ENCODE results near the gene RAB9B.

RAB9B gene

DNA sequence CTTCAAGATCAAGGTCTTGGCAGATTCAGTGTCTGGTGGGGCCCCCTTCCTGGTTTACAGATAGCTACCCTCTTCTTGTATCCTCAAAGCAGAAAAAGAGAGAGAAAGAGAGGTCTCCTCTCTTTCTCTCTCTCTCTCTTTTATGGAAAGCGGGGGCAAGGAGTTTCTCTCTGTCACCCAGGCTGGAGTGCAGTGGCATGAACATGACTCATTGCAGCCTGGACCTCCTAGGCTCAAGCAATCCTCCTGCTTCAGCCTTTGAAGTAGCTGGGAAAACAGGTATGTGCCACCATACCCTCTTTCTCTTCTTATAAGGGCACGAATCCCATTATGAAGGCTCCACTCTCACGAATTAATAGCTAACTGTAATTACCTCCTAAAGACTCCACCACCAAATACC, 20.2 kb downstream of the RAB9B start:
- DNase-seq (ENCODE audit: low read depth) = no peak

DNA sequence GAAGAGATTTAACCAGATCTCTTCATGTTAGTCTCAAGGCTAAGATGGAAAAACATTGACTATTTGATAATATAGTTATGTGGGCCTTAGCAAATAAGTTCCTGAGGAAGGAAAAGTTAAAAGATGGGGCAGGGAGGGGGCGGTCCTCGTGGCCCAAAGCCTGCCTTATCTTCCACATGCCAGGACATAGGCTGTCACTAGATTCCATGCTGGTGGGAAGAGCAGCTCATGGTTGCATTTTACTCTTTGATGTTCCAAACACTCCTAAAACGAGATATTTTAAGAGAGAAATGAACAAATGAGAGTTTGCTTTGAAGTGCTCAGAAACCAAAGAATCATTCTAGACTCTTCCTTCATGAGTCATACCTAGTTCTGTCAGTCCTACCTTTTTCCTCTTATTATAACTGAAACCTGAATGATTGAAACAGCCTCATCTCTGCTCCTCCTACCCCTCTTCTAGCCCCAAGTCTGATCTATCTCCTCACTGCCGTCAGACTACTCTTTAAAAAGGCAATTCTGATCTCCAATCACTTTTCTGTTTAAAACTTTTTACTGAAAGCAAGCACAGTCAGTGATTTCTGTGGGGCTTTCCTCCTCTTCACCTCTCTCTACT, 25.1 kb downstream of the RAB9B start:
- DNase-seq (ENCODE audit: low read depth) = no peak

DNA sequence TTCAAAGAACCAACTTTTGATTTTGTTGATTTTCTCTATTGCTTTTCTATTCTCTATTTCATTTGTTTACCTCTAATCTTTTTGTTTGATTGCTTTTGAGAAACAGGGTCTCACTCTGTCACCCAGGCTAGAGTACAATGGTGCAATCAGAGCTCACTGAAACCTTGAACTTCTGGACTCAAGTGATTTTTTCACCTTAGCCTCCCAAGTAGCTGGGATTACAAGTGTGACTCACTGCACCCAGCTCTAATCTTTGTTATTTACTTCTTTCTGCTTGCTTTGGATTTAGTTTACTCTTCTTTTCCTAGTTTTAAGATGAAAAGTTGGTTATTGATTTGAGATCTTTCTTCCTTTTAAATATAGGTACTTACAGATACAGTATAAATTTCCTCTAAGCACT, 26.2 kb downstream of the RAB9B start:
- DNase-seq (ENCODE audit: low read depth) = no peak

DNA sequence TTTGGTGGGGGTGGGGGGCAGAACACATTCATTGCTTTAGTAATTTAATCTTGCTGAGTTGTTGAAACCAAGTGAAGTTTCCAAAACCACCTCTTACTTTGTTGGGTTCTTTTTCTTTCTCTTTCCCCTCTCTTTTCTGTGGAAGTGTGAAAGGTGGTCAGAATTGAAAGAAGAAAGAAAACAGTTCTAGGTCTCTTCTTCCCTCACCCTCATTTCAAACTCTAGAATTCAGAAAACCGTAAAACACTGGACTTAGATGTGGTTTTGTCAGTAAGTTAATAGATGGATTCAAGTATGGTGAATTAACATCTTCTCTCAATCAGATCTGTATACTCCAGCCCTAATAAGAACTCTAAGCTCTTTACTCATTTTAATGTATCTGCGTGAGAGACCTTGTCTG, 31.7 kb downstream of the RAB9B start:
- DNase-seq (ENCODE audit: low read depth) = no peak

DNA sequence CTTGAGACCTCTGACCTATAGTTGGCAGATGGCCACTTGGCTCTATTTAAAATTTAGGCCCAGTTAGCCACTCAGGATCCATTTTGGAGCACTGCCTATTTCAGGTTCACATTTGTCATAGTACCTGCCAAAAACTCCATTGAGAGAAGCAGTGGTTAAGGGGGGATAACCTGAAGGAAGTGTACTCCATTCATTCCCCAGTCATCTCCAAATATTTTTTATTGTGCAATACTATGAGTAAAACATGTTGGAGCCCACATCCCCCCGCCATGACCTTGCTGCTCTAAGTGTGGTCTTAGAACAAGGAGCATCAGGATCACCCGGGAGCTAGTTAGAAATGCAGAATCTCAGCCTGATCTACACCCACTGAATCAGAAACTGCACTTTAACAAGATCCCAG, 34.4 kb downstream of the RAB9B start:
- no peak for DNase-seq (ENCODE audit: low read depth)

DNA sequence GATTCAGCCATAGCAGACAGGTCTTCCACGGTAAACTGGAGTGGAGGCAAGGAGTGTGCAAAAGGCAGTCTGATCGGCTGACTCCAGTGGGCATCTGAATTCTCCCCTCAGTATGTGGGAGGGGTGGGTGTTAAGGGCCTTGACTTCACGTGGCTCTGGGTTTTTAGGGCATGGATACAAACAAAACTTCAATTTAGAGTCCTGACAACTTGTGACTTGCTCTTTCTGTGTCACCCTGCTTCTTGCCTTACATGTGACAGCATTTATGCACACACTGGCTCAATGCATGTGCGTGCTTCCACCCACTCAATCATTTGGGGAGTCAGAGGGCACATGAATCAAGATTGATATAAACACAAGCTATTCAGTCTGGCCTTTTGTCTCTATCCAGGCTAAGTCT, 37.9 kb downstream of the RAB9B start:
- no peak for DNase-seq (ENCODE audit: low read depth)

DNA sequence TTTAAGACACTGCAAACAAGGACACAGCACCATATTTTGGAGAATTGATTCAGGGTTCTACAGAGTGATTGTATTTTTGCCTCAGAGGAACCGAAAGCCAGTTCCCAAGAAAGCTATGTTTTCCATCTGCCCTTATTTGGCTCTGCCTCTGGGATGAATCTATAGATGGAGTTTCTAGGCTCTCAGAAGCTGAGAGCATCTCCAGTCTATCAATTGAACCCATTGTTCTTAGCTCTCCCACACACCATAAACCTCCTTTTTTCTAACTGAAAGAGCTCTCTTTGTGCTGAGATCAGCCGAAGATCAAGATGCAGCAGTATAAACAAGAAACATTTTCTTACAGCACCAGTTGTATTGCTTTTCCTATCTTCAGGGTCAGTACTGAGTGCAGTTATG, 38.5 kb downstream of the RAB9B start:
- no peak for DNase-seq (ENCODE audit: low read depth)

DNA sequence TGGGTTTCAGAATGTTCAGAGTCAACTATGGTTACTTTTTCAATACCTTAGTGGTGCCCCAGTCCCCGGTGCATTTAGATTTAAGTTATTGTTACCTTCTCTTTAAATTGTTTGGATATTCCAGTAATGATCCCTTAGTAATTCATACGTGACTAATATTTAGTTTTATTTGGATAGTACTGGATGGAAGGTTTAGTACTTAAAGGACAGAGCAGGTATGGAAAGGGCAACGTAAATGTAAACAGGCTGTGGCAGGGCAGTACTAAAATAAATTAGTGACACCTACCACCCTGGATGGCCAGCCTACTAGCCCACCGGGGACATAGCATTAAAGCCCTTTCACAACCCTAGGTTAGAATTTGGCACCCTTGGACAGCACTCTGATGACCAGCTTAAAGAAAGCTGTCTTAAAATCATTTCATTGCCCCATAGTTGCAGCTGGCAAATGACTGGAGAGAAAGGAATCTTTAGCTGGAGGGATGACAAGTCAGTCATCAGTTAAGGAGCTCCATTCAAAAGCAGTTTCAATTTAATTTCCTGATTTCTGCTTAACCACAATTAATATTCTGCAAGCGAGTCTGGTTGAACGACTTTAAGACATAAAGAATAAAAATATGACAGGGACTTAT, 39.0 kb downstream of the RAB9B start:
- DNase-seq (ENCODE audit: low read depth) = no peak

DNA sequence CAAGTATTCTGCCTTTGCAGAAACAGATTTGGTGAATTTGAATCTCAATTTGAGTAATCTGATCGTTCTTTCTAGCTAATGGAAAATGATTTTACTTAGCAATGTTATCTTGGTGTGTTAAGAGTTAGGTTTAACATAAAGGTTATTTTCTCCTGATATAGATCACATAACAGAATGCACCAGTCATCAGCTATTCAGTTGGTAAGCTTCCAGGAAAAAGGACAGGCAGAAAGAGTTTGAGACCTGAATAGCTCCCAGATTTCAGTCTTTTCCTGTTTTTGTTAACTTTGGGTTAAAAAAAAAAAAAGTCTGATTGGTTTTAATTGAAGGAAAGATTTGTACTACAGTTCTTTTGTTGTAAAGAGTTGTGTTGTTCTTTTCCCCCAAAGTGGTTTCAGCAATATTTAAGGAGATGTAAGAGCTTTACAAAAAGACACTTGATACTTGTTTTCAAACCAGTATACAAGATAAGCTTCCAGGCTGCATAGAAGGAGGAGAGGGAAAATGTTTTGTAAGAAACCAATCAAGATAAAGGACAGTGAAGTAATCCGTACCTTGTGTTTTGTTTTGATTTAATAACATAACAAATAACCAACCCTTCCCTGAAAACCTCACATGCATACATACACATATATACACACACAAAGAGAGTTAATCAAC, 40.1 kb downstream of the RAB9B start:
- DNase-seq (ENCODE audit: low read depth) = no peak

DNA sequence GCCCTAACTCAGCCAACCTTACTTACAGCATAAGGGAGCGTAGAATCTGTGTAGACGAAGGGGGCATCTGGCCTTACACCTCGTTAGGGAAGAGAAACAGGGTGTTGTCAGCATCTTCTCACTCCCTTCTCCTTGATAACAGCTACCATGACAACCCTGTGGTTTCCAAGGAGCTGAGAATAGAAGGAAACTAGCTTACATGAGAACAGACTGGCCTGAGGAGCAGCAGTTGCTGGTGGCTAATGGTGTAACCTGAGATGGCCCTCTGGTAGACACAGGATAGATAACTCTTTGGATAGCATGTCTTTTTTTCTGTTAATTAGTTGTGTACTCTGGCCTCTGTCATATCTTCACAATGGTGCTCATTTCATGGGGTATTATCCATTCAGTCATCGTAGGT, 40.8 kb downstream of the RAB9B start:
- no peak for DNase-seq (ENCODE audit: low read depth)

DNA sequence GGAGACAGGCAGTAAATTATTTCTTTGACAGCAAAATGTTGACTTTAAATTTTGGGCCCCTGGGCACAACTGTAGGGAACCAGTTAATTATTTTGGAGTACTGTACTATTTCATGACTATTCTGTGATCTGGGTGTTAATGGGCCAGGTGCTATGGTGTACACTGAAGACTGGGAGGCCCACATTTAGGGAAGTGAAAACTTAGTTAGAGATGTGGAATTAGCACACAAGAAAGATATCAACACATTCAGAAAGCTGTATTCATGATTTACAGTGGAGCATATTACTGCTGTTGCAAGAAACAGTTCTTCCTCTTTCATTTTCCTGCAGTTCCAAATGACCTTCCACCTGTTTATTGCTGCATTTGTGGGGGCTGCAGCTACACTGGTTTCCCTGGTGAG, 43.1 kb downstream of the RAB9B start:
- no peak for DNase-seq (ENCODE audit: low read depth)

DNA sequence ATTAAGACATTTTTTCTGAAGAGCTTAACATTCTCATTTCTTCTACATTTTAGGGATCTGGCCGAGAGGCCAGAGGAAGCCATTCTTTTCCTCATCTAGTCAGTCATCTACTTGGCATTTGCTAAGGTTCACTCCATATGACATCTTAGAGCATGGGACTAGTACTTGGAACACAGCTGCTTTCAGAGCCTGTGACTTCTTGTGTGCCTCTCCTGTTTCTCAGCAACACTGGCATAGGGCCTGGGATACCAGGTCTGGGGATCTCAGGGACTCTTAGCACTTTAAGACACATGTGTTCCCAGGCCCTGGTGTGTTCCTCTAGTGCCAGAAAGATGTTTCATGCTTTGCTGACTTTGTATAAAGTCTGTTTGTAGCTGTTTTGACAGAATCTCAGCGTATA, 48.1 kb downstream of the RAB9B start:
- DNase-seq (ENCODE audit: low read depth) = no peak

DNA sequence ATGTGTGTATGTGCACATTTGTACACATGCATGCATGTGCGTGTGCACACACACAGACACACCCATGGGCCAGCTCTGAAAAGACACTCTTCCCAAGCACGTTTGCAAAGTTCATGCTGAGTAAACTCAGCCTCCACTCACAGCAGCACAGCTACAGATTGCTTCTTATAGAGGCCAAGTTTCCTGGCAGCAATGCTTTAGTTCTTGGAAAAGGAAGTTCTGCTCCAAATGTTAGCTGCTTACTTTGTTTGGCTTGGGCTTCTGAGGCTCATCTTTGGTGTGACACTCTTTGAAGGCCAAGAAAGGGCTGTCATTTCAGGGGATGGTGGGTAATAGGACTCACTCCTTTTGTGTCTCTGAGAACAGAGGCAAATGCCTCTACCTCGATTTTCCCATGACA, 48.9 kb downstream of the RAB9B start:
- DNase-seq (ENCODE audit: low read depth) = no peak

DNA sequence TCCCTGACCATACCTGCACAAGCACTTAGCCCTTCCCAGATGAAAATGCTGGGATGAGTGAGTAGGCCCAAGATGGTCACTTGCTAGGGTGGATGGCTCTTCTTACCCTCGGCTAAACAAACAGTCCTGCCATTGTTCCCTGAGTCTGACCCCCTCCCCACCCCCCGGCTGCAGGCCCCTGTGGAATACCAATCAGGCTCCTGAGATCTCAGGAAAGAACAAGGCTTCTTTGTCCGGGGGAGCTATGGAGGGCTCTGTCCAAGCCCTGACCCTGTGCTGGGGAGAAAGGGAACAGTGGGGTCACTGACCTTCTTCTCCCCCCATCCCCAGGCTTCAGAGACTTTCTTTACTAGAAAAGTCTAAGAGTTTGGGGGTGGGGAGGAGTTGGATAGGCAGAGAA, 49.4 kb downstream of the RAB9B start:
- no peak for DNase-seq (ENCODE audit: low read depth)

DNA sequence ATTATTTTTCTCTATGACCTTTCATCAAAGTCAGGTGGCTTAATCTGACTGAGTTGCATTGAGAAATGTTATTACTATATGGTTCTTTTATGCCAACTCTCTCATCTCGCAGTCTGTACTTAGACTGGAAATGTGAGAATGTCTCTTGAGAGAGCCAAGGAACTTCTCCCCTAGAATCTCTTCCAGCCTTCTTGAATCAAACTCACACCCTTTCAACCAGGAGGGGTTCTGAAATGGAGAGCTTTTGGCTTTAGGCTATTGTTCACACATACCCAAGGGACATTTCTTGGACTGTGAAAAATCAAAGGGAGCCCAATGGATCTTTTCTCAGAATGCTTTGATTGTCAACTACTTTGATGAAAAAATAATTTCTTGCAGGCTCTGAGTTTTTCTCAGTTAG, 50.4 kb downstream of the RAB9B start:
- no peak for DNase-seq (ENCODE audit: low read depth)

DNA sequence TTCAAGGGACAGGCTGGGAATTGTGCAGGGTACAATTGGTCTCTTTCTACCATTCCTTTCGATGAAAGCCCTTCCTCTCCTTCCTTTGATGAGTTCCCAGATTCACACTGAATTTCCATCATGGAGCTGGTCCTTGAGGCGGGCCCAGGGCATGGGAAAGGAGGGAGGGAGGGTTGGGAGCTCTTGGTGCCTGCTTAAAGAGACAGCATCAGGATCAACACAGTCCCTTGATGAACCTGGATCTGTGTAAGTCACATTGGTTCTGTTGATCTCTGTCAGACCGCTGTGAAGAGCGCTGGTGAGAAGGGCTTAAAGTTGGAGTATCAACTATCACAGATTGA, 51.0 kb downstream of the RAB9B start:
- DNase-seq (ENCODE audit: low read depth) = no peak

DNA sequence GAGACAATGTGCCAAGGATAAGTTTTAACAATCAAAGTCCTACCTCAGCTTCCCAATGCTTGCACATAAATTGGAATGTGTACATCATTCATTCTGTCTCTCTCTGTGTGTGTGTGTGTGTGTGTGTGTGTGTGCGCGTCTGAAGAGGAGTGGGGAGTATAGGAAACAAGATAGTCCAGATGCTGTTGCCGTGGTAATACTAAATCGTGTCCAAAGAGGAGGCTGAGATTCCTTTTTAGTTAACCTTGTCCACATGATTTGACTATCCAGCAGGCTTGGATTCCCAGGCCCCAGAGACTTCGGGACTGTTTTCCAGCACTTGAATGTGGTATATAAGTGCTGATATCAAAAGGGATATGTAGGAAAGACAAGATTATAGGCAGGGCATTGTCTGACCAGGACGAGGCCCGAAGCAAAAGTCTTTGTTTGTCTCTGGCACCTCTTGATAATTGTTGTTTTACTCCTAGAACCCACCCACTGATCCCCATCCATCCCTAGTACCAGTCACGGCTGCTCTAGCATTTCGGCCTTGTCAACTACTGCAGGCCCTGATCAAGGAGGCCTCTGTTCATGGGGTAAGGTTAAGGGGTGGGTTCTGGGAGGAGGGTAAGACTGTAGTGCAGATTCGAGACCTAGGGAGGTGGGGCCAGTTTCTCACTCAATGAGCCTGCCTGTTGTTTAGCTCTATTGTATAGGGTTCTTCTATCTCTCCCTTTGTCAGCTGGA, 51.6 kb downstream of the RAB9B start:
- DNase-seq (ENCODE audit: low read depth) = no peak

DNA sequence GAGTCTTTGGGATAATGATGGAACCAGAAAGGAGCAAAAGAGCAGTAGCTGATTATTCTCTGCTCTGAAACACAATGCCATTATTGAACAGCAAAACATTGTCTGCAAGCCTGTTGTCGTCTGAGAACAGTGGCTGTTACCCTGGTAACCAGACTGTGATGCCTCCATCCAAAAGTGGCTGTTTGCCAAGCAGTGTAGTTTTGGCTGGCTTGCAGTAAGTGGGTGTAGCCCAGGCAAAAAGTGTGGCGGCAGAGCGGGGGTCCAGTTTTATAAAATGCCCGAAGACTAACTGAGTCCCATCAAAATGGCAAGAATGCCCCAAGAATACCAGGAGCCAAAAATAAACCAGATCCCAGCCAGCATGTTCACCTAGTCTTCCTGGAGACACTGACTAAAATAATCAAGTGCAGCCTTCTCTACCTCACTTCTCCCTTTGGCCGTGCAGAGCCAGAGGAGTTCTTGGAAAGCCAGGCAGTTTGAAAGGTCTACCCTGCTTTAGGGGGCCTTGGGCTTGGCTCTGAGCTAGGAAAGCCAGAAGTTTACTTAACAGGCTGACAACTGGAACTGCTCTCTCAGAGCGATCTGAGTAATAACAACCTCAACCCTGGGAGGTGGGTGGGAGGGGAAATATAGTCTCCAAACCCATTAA, 52.8 kb downstream of the RAB9B start:
- no peak for DNase-seq (ENCODE audit: low read depth)

DNA sequence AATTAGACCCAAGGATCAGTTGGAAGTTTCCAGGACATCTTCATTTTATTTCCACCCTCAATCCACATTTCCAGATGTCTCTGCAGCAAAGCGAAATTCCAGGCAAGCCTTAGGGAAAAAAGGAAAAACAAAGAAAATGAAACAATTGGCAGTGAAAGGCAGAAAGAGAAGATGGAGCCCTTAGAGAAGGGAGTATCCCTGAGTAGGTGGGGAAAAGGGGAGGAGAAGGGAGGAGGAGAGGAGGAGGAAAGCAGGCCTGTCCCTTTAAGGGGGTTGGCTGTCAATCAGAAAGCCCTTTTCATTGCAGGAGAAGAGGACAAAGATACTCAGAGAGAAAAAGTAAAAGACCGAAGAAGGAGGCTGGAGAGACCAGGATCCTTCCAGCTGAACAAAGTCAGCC, 55.5 kb downstream of the RAB9B start, which contains the start of gene PLP1:
TSS of gene PLP1 (plus strand) at position 295 of the 400 bp plus-strand sequence. CDS start 156 bp downstream, outside the sequence.
- DNase-seq (ENCODE audit: low read depth) = no peak

DNA sequence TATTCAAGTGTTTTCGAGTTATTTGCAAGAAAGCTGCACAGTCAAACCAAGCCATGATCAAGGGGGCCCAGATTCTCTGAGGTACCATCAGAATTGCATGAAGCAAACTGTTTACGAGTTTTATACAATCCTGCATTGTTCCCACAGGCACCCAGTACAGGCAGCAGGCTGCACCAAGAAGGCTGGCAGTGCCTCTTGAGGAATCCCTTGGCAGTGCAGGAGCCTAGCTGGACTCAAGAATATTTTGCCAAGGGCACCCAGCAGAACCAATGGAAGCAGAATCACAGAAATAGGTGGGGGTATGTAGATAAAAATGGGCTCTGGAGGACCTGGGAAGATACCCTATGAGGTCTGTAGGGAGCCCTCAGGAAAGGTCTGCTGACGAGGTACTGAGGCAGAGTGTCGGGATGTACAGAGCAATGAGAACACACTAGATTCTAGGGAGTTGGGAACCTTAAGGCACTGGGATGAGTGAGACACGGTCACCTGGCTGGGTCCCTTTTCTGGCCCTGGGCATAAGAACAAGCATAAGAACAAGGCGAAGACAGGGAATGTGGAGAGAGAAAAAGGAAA, 57.9 kb downstream of the RAB9B start:
- DNase-seq (ENCODE audit: low read depth) = no peak

DNA sequence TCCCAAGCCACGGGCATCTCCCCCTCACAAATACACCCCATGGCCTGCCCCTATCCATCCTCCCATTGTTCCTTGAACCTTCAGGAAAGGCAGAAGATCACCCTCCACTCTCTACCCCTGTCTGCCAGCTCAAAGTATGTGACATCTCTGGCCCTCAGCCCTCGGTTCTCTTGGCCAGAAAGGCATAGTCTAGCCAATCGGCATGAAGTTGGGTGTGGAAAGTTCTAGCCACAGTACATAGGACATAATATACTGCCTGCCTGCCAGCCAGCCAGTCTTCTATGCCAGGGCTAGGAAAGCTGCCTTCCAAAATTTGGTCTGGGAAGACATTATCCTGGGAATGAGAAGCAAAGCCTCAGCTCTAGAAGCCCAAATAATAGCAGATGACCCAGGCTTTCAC, 58.6 kb downstream of the RAB9B start:
- no peak for DNase-seq (ENCODE audit: low read depth)
